ENCODE results near the gene RHCE. TPM values are rescaled to one million over a fixed set of nuclear protein-coding genes. Genes with fewer than 3 reads are reported as not detected.
"Not testable (repeated sequence)": the region's sequence is repeated elsewhere in the genome, so short reads cannot be mapped to it uniquely, and the experiment has no call there.

Gene RHCE
- polyA plus RNA-seq, 3 donors, result 0.61 to 1.4 (median 1.3) TPM

GRCh38 chr1:25433389-25434186 is 13.0 kb upstream of the RHCE start:
- no peak for DNase-seq (ENCODE audit: low read depth in 3 of 3, low spot score in 2 of 3)

DNA sequence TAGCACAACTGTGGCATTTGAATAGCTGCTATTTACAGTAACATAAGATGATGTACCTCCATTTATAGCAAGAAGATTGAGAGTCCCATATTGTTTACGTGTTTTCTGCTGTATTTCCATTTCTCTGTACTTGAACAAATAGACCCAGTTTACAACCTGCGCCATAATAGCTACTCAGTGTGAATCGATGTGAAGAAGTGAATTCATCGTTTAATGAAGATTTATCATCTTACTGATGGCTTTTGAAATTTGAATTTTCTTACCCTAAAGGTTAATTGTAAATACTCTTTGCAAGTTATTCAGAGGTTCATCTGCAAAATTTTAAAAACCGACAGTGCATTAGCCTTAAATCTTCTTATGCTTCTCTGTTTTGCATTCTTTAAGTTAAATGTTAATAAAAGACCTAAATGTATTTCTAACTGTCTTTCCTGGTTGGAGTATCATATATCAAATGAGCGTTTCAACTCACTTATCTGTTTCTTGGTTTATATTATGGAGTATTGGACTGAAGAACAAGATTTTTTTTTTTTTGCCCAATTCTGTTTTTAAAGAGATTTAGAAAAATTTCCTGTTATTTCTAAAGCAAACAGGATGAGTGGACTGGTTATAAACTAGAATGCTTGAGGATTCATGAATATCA is 12.2 kb upstream of the RHCE start:
- no peak for DNase-seq (ENCODE audit: low read depth in 3 of 3, low spot score in 2 of 3)

GRCh38 chr1:25431955-25432719 is 11.5 kb upstream of the RHCE start:
- no peak for DNase-seq (ENCODE audit: low read depth in 3 of 3, low spot score in 2 of 3)

GRCh38 chr1:25430967-25431881 is 10.6 kb upstream of the RHCE start:
- peak in 1 of 3 donors; percentile 21 for DNase-seq (ENCODE audit: low read depth in 3 of 3, low spot score in 2 of 3)

DNA sequence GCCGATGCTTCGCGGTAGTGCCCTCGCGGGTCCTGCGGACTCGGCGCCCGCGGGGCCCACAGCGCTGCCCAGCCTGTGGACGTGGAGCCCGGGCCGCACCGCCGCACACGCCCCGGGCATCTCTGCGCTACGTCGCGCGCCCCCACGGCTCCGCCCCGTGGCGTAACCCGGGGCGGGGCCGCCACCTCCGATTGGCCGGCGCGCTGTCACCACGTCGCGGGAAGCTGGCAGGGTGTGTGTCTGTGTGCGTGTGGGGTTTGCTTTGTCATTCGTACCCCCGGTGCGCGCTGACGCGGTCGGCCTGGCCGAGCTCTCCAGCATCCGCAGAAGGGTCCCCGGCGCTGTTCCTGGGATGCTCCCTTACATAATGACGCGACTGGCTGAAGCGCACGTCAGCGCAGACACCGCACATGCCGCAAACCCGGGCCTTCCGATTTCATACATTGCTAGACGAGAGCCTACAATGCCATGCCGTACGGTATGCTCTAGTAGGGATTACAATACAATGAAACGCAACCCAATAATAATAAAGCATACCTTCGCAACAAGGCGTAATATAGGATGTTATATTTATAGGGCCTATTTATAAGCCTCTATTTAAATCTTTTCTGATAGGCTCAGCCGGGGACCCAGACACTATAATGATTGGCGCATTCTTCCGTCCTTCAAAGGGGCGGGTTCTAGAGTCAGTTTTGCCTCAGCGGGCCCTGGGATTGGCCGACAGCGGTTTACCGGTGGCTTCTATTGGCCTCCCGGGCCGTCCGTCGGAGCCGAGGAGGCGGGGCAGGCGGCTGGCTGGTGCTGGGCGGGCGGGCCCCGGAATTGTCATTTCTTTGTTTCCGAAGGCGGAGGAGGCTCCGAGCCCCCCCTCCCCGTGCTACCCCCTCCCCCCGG is 9.7 kb upstream of the RHCE start, which contains the start of gene MACO1:
Gene MACO1, plus strand, starts transcription at position 825 of the 894 bp plus-strand sequence. CDS start 202 bp downstream, outside the sequence.
- DNase-seq (ENCODE audit: low read depth in 3 of 3, low spot score in 2 of 3), result peak; percentile 94 to 96 (median 94)

DNA sequence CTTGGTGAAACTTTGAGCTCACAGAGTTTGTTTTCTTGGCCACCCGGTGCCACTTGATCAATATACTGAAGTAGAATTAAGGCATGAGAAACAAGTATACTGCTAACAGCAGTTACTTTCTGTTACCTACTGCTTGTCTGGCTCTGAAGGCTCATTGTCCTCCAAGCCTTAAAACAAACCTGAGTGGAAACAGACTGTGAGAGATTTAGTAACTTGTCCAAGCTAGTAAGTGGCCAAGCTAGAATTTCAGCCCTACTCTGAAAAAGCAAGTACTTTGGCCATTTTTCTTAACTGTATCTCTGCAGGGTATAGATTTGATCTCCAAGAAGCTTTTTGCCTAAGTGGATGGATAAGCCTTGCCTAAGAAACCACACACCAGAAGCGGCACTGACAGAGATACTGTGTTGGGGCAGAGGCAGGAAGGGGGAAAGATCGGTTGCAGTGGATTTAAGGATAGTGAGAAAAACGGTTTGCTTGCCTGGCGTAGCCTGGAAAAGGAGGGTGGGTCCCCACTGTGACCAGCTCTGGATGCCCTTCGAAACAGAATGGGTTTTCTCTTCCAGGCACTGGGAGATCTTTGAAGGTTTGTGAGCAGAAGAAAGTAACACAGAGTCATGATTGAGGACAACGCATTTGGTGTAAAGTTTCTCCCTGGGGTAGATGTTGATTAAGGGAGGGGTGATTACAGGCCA is 8.0 kb upstream of the RHCE start:
- DNase-seq (ENCODE audit: low read depth in 3 of 3, low spot score in 2 of 3), result no peak

GRCh38 chr1:25427696-25428095 is 7.1 kb upstream of the RHCE start:
- no peak for DNase-seq (ENCODE audit: low read depth in 3 of 3, low spot score in 2 of 3)

- no peak for DNase-seq (ENCODE audit: low read depth in 3 of 3, low spot score in 2 of 3)
Observed at GRCh38 chr1:25425098-25426085, 4.8 kb upstream of the RHCE start.

- DNase-seq (ENCODE audit: low read depth in 3 of 3, low spot score in 2 of 3), result not testable (repeated sequence)
Observed at GRCh38 chr1:25423206-25423605, 2.6 kb upstream of the RHCE start.

DNA sequence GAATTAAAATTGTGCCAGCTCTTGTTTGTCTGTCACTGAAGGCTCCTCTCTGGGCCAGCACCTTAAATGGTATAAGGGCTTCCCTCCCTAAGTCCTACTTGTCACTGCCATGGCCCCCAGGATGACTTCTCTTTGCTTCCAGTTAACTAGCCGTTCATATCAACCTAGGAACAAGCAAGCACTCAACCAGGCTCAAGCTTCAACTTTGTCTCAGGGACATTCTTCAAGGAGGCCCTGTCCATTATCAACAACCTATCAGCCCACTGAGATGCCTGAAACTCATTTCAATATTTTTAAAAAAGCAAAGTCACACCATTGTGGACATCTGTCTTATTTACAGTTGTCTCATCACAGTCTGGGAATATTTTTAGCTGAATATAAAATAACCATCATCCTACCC is 1.3 kb downstream of the RHCE start:
- not testable (repeated sequence) for DNase-seq (ENCODE audit: low read depth in 3 of 3, low spot score in 2 of 3)

- not testable (repeated sequence) for DNase-seq (ENCODE audit: low read depth in 3 of 3, low spot score in 2 of 3)
Observed at GRCh38 chr1:25417280-25417679, 3.3 kb downstream of the RHCE start.

- DNase-seq (ENCODE audit: low read depth in 3 of 3, low spot score in 2 of 3), result not testable (repeated sequence)
Observed at GRCh38 chr1:25414578-25414977, 6.0 kb downstream of the RHCE start.

DNA sequence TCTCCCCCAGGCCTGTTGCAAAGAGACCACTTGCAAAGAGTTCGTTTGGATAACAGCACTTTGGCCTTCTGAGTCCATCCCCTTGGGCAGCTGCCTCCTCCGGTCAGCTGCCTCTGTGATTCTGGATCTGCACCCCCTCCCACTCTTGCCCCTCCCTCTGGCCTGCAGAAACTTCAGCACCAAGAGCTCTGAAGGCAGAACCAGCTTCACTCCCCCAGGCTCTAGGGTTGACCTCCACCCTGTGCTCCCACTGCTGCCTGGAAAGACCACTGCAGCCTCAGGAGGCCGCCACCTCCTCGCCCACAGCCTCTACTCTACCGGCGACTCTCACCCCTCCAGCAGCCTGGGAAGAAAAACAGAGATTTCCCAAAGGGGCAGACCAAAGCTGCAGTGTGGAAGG is 6.5 kb downstream of the RHCE start:
- not testable (repeated sequence) for DNase-seq (ENCODE audit: low read depth in 3 of 3, low spot score in 2 of 3)

GRCh38 chr1:25412872-25413623 is 7.6 kb downstream of the RHCE start:
- not testable (repeated sequence) for DNase-seq (ENCODE audit: low read depth in 3 of 3, low spot score in 2 of 3)

- DNase-seq (ENCODE audit: low read depth in 3 of 3, low spot score in 2 of 3), result not testable (repeated sequence)
Observed at GRCh38 chr1:25409641-25410427, 10.8 kb downstream of the RHCE start.
